Measurements from ENCODE around the gene WDPCP.

GRCh38 chr2:63522950-63523349 lies 65.3 kb downstream of the WDPCP start:
- TF ChIP-seq, protein P1, sequence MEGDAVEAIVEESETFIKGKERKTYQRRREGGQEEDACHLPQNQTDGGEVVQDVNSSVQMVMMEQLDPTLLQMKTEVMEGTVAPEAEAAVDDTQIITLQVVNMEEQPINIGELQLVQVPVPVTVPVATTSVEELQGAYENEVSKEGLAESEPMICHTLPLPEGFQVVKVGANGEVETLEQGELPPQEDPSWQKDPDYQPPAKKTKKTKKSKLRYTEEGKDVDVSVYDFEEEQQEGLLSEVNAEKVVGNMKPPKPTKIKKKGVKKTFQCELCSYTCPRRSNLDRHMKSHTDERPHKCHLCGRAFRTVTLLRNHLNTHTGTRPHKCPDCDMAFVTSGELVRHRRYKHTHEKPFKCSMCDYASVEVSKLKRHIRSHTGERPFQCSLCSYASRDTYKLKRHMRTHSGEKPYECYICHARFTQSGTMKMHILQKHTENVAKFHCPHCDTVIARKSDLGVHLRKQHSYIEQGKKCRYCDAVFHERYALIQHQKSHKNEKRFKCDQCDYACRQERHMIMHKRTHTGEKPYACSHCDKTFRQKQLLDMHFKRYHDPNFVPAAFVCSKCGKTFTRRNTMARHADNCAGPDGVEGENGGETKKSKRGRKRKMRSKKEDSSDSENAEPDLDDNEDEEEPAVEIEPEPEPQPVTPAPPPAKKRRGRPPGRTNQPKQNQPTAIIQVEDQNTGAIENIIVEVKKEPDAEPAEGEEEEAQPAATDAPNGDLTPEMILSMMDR (conservative IDR thresholded peaks at IDR 0.05): no peak
- TF ChIP-seq ZFX (IDR thresholded peaks at IDR 0.05): no peak
